ENCODE results near the gene CEMP1. TPM values are rescaled to one million over a fixed set of nuclear protein-coding genes. Genes with fewer than 3 reads are reported as not detected.

Gene CEMP1
- total and polyA plus RNA-seq, 10 of the 15 experiments (the other 5 are each of a cell fraction or from before 2014, with no cell fraction given), result 0.05 to 8.2 (median 1.5) TPM; not detected in 5

DNA sequence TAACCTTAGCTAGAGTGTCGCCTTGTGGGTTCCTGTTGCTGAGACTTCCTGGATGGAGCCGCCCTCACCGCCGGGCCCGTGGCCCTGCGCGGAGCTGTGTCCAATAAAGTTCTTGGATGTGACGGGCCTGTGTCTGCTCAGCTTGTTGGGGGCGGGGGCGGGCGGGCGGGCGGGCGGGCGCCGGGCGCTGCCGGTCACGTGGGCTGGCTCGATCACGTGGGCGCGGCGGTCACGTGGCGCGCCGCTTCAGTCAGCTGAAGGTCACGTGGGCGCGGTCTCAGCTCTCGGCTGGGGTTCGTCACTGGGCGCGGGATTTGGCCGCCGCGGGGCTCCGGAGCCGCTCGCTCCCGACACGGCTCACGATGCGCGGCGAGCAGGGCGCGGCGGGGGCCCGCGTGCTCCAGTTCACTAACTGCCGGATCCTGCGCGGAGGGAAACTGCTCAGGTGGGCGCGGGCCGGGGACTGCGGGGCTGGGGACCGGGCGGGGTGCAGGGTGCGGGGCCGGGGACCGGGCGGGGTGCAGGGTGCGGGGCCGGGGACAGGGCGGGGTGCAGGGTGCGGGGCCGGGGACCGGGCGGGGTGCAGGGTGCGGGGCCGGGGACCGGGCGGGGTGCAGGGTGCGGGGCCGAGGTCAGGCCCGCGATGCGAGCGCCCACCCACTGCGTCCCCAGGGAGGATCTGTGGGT lies 11.0 kb downstream of the CEMP1 start, which contains the start of gene AMDHD2 (continued):
- TF ChIP-seq, protein P1, sequence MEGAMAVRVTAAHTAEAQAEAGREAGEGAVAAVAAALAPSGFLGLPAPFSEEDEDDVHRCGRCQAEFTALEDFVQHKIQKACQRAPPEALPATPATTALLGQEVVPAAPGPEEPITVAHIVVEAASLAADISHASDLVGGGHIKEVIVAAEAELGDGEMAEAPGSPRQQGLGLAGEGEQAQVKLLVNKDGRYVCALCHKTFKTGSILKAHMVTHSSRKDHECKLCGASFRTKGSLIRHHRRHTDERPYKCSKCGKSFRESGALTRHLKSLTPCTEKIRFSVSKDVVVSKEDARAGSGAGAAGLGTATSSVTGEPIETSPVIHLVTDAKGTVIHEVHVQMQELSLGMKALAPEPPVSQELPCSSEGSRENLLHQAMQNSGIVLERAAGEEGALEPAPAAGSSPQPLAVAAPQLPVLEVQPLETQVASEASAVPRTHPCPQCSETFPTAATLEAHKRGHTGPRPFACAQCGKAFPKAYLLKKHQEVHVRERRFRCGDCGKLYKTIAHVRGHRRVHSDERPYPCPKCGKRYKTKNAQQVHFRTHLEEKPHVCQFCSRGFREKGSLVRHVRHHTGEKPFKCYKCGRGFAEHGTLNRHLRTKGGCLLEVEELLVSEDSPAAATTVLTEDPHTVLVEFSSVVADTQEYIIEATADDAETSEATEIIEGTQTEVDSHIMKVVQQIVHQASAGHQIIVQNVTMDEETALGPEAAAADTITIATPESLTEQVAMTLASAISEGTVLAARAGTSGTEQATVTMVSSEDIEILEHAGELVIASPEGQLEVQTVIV (IDR thresholded peaks at IDR 0.05; ENCODE audit: borderline replicate concordance, partially characterized antibody), result no peak
- TF ChIP-seq EGR1 (IDR thresholded peaks at IDR 0.05; ENCODE audit: borderline replicate concordance in 1 of 2, low read depth in 2 of 2, low read length in 2 of 2) (peak; percentile 45 to 82), NRF1 (conservative IDR thresholded peaks at IDR 0.05; ENCODE audit: low read depth, low read length) (no peak), ZZZ3 (IDR thresholded peaks at IDR 0.05; ENCODE audit: control insufficient read depth, insufficient read length, low read depth) (no peak), RB1 (IDR thresholded peaks at IDR 0.05; ENCODE audit: borderline replicate concordance) (peak; percentile 79; the same call in 1 of the 2 replicates), RCOR1 (conservative IDR thresholded peaks at IDR 0.05; ENCODE audit: low read depth, low read length) (no peak), HCFC1 (IDR thresholded peaks at IDR 0.05; ENCODE audit: low read length) (peak; percentile 65), POLR2AphosphoS2 (IDR thresholded peaks at IDR 0.05; ENCODE audit: low read depth, low read length) (peak; percentile 99), SP1 (IDR thresholded peaks at IDR 0.05; ENCODE audit: low read depth, low read length) (peak; percentile 27), ZSCAN29 (IDR thresholded peaks at IDR 0.05) (no peak), HDAC6 (IDR thresholded peaks at IDR 0.05; ENCODE audit: unreplicated experiment) (no peak), CEBPB (IDR thresholded peaks at IDR 0.05; ENCODE audit: borderline replicate concordance in 1 of 2, low read depth in 2 of 2, low read length in 2 of 2) (no peak), FOXK2 (IDR thresholded peaks at IDR 0.05) (no peak), RUNX3 (IDR thresholded peaks at IDR 0.05; ENCODE audit: low read length) (peak; percentile 48), YBX1 (IDR thresholded peaks at IDR 0.05) (no peak), NFYB (IDR thresholded peaks at IDR 0.05; ENCODE audit: insufficient read depth, low read depth, low read length) (no peak), MTA3 (IDR thresholded peaks at IDR 0.05; ENCODE audit: borderline replicate concordance, low read length) (no peak; the same call in 1 of the 2 replicates), LARP7 (IDR thresholded peaks at IDR 0.05) (0 out of 2 replicates have a peak, but pooled peaks have one; percentile 46), SMAD1 (IDR thresholded peaks at IDR 0.05; ENCODE audit: low read depth, partially characterized antibody) (no peak), MTA2 (IDR thresholded peaks at IDR 0.05; ENCODE audit: low read depth) (no peak)
- TF ChIP-seq, protein P2, sequence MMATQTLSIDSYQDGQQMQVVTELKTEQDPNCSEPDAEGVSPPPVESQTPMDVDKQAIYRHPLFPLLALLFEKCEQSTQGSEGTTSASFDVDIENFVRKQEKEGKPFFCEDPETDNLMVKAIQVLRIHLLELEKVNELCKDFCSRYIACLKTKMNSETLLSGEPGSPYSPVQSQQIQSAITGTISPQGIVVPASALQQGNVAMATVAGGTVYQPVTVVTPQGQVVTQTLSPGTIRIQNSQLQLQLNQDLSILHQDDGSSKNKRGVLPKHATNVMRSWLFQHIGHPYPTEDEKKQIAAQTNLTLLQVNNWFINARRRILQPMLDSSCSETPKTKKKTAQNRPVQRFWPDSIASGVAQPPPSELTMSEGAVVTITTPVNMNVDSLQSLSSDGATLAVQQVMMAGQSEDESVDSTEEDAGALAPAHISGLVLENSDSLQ (IDR thresholded peaks at IDR 0.05), result no peak
- TF ChIP-seq, protein P3, sequence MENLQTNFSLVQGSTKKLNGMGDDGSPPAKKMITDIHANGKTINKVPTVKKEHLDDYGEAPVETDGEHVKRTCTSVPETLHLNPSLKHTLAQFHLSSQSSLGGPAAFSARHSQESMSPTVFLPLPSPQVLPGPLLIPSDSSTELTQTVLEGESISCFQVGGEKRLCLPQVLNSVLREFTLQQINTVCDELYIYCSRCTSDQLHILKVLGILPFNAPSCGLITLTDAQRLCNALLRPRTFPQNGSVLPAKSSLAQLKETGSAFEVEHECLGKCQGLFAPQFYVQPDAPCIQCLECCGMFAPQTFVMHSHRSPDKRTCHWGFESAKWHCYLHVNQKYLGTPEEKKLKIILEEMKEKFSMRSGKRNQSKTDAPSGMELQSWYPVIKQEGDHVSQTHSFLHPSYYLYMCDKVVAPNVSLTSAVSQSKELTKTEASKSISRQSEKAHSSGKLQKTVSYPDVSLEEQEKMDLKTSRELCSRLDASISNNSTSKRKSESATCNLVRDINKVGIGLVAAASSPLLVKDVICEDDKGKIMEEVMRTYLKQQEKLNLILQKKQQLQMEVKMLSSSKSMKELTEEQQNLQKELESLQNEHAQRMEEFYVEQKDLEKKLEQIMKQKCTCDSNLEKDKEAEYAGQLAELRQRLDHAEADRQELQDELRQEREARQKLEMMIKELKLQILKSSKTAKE (IDR thresholded peaks at IDR 0.05; ENCODE audit: low read depth, poor library complexity, severe bottlenecking), result no peak
- TF ChIP-seq, protein P4, sequence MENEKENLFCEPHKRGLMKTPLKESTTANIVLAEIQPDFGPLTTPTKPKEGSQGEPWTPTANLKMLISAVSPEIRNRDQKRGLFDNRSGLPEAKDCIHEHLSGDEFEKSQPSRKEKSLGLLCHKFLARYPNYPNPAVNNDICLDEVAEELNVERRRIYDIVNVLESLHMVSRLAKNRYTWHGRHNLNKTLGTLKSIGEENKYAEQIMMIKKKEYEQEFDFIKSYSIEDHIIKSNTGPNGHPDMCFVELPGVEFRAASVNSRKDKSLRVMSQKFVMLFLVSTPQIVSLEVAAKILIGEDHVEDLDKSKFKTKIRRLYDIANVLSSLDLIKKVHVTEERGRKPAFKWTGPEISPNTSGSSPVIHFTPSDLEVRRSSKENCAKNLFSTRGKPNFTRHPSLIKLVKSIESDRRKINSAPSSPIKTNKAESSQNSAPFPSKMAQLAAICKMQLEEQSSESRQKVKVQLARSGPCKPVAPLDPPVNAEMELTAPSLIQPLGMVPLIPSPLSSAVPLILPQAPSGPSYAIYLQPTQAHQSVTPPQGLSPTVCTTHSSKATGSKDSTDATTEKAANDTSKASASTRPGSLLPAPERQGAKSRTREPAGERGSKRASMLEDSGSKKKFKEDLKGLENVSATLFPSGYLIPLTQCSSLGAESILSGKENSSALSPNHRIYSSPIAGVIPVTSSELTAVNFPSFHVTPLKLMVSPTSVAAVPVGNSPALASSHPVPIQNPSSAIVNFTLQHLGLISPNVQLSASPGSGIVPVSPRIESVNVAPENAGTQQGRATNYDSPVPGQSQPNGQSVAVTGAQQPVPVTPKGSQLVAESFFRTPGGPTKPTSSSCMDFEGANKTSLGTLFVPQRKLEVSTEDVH (IDR thresholded peaks at IDR 0.05; ENCODE audit: low read depth, partially characterized antibody), result no peak
